Common myeloid progenitor, CD34-positive (primary cell): ENCODE data around the gene CCDC122.

Experiments
- CTCF ChIA-PET: fragments of 350-600 bp; sonication (Branson Sonifier 250); formaldehyde crosslinking; loops from one replicate; lab custom pipeline; 2021; ENCODE audit warnings: antibody characterized with exemption; lab: Charles Lee
- POLR2A ChIA-PET: fragments of 350-600 bp; sonication (Branson Sonifier 250); formaldehyde crosslinking; loops from one replicate; lab custom pipeline; 2021; ENCODE audit warnings: antibody characterized with exemption; lab: Charles Lee
- DNase-seq, 3 donors: peaks; one replicate each; pipeline versions ENCODE4 v3.0.0 to v3.0.0-alpha.2; 2013
- H3K27ac ChIP-seq, 2 experiments: 1 replicate in 1 of 2; 2 replicates in 1 of 2; pipeline ENCODE4 v1.7.0; 2013; ENCODE audit warnings: inconsistent platforms in 2 of 2, low read length in 2 of 2, mild to moderate bottlenecking in 2 of 2, low read depth in 1 of 2, moderate library complexity in 1 of 2; ENCODE audit not compliant: severe bottlenecking in 2 of 2, insufficient read depth in 1 of 2, poor library complexity in 1 of 2
- H3K27me3 ChIP-seq, 5 experiments: replicated peaks in 2 of 5; 1 replicate in 3 of 5; 2 replicates in 2 of 5; pipeline versions ENCODE4 v1.6.1 to v1.7.0; 2013; ENCODE audit warnings: low read length in 4 of 5, mild to moderate bottlenecking in 2 of 5, moderate library complexity in 2 of 5, inconsistent platforms in 1 of 5; ENCODE audit not compliant: insufficient read depth in 5 of 5, control insufficient read depth in 4 of 5
- H3K36me3 ChIP-seq, 4 experiments: 1 replicate in 2 of 4; 2 replicates in 2 of 4; pipeline versions ENCODE4 v1.6.1 to v1.7.0; 2013; ENCODE audit warnings: low read length in 3 of 4, control low read depth in 1 of 4, mild to moderate bottlenecking in 1 of 4; ENCODE audit not compliant: control insufficient read depth in 4 of 4, insufficient read depth in 4 of 4
- H3K4me1 ChIP-seq, 4 experiments: 1 replicate in 3 of 4; 2 replicates in 1 of 4; pipeline versions ENCODE4 v1.6.1 to v1.7.1; 2013; ENCODE audit warnings: low read length in 3 of 4, mild to moderate bottlenecking in 3 of 4, control low read depth in 1 of 4, inconsistent platforms in 1 of 4, moderate library complexity in 1 of 4; ENCODE audit not compliant: control insufficient read depth in 4 of 4, insufficient read depth in 4 of 4; ENCODE audit errors: control extremely low read depth in 1 of 4
- H3K4me3 ChIP-seq, 7 experiments: 1 replicate in 4 of 7; 2 replicates in 3 of 7; pipeline versions ENCODE4 v1.5.1 to v1.7.0; 2013; ENCODE audit warnings: mild to moderate bottlenecking in 7 of 7, low read length in 6 of 7, moderate library complexity in 6 of 7, inconsistent platforms in 2 of 7, low read depth in 2 of 7, control low read depth in 1 of 7; ENCODE audit not compliant: insufficient read depth in 4 of 7, control insufficient read depth in 1 of 7; ENCODE audit errors: extremely low read depth in 1 of 7
- H3K9me3 ChIP-seq, 5 experiments: 1 replicate in 4 of 5; 2 replicates in 1 of 5; pipeline versions ENCODE4 v1.6.1 to v1.7.1; 2013; ENCODE audit warnings: low read length in 4 of 5, mild to moderate bottlenecking in 2 of 5, inconsistent platforms in 1 of 5, low read depth in 1 of 5, moderate library complexity in 1 of 5; ENCODE audit not compliant: control insufficient read depth in 4 of 5, insufficient read depth in 2 of 5; ENCODE audit errors: control extremely low read depth in 1 of 5
- WGBS: methylation state at CpG from one replicate; pipeline ENCODE4 v1.1.5; 2013; ENCODE audit not compliant: insufficient coverage; 5-methylcytosine and 5-hydroxymethylcytosine counted together

Gene CCDC122

GRCh38 chr13:43786472-43786765, 93.1 kb downstream of the CCDC122 start:
- Histone ChIP-seq H3K4me3 (peak overlapping the region; percentile 46 to 78 (median 67)), H3K9me3 (no peaks in the 10 kb centered on the region), H3K4me1 (peaks cover 6 to 39% (median 26%) of the 10 kb centered on the region in 4 experiments), H3K27me3 (peaks cover 0 to 22% (median 7%) of the 10 kb centered on the region in 5 experiments), H3K27ac (no peak overlapping the region), H3K36me3 (no peaks in the 10 kb centered on the region)
- peak in 1 of 3 donors; percentile 17 for DNase-seq
- under 1% methylated on average over 24 of the region's 28 CpGs for WGBS
- ChIA-PET CTCF (interaction anchor here (1.2 to 6.6 kb wide), 3 partner anchors 17 to 555 kb away, joined by 3 to 38 read pairs (median 3); no protein-coding TSS in a partner anchor), POLR2A (no interaction called here)
